Mucosa of gallbladder (tissue), 1 donor: ENCODE data around the gene SST. TPM values are rescaled to one million over a fixed set of nuclear protein-coding genes. Genes with fewer than 3 reads are reported as not detected.

Source experiments
- DNase-seq: peaks from one replicate; pipeline ENCODE4 v3.0.0-alpha.2; 2020; ENCODE audit warnings: low spot score
- total RNA-seq: library from RNA; stranded (reverse); gene quantifications from one replicate; pipeline ENCODE4 v1.2.1, GENCODE V29; 2021
- donor health status: DM: no; HTN: no; CAD: no.

The SST gene
- total RNA-seq, 1 donor from 2014 or later, result 3.0 TPM

GRCh38 chr3:187629711-187630110 lies 40.5 kb downstream of the SST start:
- DNase-seq, result no peak

GRCh38 chr3:187628169-187628568 lies 42.0 kb downstream of the SST start:
- DNase-seq, result no peak

- no peak for DNase-seq
Measured at GRCh38 chr3:187626581-187626980, 43.6 kb downstream of the SST start.

- DNase-seq, result no peak
Measured at GRCh38 chr3:187624588-187624987, 45.6 kb downstream of the SST start.

- no peak for DNase-seq
Measured at GRCh38 chr3:187623285-187623814, 46.8 kb downstream of the SST start.

GRCh38 chr3:187621881-187622280 lies 48.3 kb downstream of the SST start:
- no peak for DNase-seq

GRCh38 chr3:187619461-187619860 lies 50.7 kb downstream of the SST start:
- DNase-seq, result no peak

Other genes with a start within 250 kb of the SST start
- gene RTP2, start 32.2 kb upstream of the SST start, total RNA-seq, result not detected
- gene BCL6, start 75.1 kb upstream of the SST start, total RNA-seq, result 79.4 TPM